Stomach (tissue), 4 donors: ENCODE measurements around the gene ATF2.

Experiments
- EP300 ChIP-seq: sonication (generic); formaldehyde crosslinking; IDR thresholded peaks from one replicate; pipeline ENCODE4 v1.6.1; 2017; ENCODE audit warnings: antibody characterized with exemption
- POLR2A ChIP-seq, 4 donors: fragments of 450-650 bp; IDR thresholded peaks; one replicate each; pipeline ENCODE4 v1.6.1; 2016; ENCODE audit warnings: antibody characterized with exemption in 4 of 4, control low read depth in 2 of 4, mild to moderate bottlenecking in 1 of 4, moderate library complexity in 1 of 4
- POLR2AphosphoS5 ChIP-seq, 3 donors: sonication (generic); formaldehyde crosslinking; IDR thresholded peaks; one replicate each; pipeline ENCODE4 v1.6.1; 2016; ENCODE audit warnings: antibody characterized with exemption in 3 of 3
- TF ChIP-seq, protein P1 (sequence below), 7 experiments: fragments of 450-650 bp in 4 of 7; fragments of 200-600 bp in 3 of 7; sonication (generic) in 3 of 7; IDR thresholded peaks; one replicate each; pipeline ENCODE4 v1.5.1; 2016 to 2019; ENCODE audit warnings: antibody characterized with exemption in 7 of 7, control low read depth in 2 of 7, mild to moderate bottlenecking in 1 of 7

DNA sequence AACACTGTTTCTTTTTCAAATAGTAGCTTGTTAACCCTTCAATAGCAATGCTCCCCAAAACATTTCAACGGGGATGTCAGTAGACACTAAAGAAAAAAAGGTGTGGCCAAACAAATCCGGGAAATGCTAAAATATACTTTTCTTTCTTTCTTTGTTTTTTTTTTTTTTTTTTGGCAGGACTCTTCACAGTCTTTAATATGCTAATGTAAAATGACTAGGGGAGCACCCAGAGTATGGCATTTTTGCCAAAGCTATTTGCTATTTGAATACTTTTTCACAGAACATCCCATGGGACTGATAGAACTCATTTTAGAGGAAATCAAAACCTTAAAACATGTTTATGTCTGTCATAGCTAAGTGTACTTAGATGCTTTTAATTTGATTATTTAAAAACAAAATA is 32.1 kb downstream of the ATF2 start:
- TF ChIP-seq, protein P1, sequence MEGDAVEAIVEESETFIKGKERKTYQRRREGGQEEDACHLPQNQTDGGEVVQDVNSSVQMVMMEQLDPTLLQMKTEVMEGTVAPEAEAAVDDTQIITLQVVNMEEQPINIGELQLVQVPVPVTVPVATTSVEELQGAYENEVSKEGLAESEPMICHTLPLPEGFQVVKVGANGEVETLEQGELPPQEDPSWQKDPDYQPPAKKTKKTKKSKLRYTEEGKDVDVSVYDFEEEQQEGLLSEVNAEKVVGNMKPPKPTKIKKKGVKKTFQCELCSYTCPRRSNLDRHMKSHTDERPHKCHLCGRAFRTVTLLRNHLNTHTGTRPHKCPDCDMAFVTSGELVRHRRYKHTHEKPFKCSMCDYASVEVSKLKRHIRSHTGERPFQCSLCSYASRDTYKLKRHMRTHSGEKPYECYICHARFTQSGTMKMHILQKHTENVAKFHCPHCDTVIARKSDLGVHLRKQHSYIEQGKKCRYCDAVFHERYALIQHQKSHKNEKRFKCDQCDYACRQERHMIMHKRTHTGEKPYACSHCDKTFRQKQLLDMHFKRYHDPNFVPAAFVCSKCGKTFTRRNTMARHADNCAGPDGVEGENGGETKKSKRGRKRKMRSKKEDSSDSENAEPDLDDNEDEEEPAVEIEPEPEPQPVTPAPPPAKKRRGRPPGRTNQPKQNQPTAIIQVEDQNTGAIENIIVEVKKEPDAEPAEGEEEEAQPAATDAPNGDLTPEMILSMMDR (IDR thresholded peaks at IDR 0.05) = no peak
- TF ChIP-seq POLR2AphosphoS5 (IDR thresholded peaks at IDR 0.05) (no peak), POLR2A (IDR thresholded peaks at IDR 0.05) (no peak), EP300 (no peak)
